Measurements from ENCODE around the gene SFRP5.

Gene SFRP5

DNA sequence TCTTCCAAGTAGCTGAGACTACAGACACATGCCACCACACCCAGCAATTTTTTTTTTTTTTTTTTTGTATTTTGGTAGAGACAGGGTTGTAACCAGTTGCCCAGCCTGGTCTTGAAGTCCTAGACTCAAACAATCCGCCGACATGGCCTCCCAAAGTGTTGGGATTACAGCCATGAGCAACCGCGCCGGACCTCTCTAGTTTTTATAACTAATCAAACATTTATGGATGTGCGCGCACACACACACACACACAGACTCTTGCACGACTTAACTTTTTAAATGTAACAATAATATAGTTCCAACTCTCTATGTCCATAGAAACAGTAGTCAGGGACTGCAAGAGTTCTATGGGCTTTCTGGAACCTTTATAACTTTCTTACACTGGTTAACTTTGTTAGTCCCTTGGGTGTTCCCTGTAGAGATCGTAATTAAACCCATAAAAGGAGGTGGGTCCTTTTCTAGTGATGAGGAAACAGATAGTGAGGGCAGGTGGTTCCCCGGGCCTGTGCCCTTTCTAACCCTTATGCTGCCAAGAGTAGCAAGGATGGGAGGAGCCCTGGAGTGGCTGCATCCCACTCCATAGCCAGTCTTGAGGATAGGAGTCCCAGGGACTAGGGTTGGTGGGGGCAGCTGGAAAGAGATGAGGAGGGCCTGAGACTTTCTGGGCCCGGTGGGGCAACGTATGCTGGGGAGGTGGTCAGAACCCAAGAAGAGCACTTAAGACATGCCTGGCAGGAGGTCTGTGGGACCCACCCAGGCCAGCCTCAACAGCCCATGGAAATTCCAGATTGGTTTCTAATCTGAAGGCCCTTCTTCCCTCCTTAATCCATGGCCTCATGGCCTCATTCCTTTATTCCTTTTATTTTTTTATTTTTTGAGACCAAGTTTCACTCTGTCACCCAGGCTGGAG, 49.7 kb downstream of the SFRP5 start:
- Histone ChIP-seq H3K27ac (ENCODE audit: insufficient read depth, low read depth, low read length, poor library complexity, severe bottlenecking) (no peak overlapping the region), H3K27me3 (ENCODE audit: control insufficient read depth, insufficient read depth, low read length, poor library complexity, severe bottlenecking) (no peaks in the 10 kb centered on the region), H3K9me3 (ENCODE audit: control insufficient read depth, low read length) (no peaks in the 10 kb centered on the region), H3K36me3 (ENCODE audit: control insufficient read depth, insufficient read depth, low read length) (no peaks in the 10 kb centered on the region), H3K4me3 (ENCODE audit: insufficient read depth, low read depth, low read length) (no peak overlapping the region), H3K4me1 (ENCODE audit: control insufficient read depth, insufficient read depth, low read length) (peaks cover 15% of the 10 kb centered on the region)
- WGBS, 2 experiments: 83 to 85% methylated on average over 12 of the region's 12 CpGs

GRCh38 chr10:97719602-97720001, 52.2 kb downstream of the SFRP5 start:
- Histone ChIP-seq H3K36me3 (ENCODE audit: control insufficient read depth, insufficient read depth, low read length) (no peaks in the 10 kb centered on the region), H3K27ac (ENCODE audit: insufficient read depth, low read depth, low read length, poor library complexity, severe bottlenecking) (no peak overlapping the region), H3K9me3 (ENCODE audit: control insufficient read depth, low read length) (no peaks in the 10 kb centered on the region), H3K4me3 (ENCODE audit: insufficient read depth, low read depth, low read length) (no peak overlapping the region), H3K27me3 (ENCODE audit: control insufficient read depth, insufficient read depth, low read length, poor library complexity, severe bottlenecking) (no peaks in the 10 kb centered on the region), H3K4me1 (ENCODE audit: control insufficient read depth, insufficient read depth, low read length) (peaks cover 31% of the 10 kb centered on the region)
- 84 to 93% methylated on average over 2 of the region's 2 CpGs for WGBS, 2 experiments

DNA sequence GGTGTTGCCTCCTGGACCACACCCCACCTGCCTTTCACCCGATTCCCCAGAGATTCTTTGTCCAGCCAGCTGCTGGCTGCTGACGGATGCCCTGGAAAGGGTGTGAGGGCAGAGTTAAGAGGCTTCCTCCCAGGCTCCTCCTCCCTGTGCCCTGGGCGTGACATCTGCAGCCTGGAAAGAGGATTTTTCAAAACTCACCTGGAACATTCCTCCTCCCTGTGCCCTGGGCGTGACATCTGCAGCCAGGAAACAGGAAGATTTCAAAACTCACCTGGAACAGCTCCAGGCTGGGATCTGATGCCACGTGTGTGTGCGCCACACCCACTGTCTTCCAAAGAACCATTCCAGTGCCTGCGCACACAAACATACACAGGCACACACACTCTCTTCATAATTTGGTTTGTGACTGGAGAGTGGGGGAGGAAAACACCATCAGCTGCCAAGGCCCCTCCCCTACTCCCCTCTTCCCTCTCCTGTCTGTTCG, 53.1 kb downstream of the SFRP5 start:
- Histone ChIP-seq H3K4me1 (ENCODE audit: control insufficient read depth, insufficient read depth, low read length) (peaks cover 31% of the 10 kb centered on the region), H3K36me3 (ENCODE audit: control insufficient read depth, insufficient read depth, low read length) (no peaks in the 10 kb centered on the region), H3K27me3 (ENCODE audit: control insufficient read depth, insufficient read depth, low read length, poor library complexity, severe bottlenecking) (no peaks in the 10 kb centered on the region), H3K4me3 (ENCODE audit: insufficient read depth, low read depth, low read length) (no peak overlapping the region), H3K27ac (ENCODE audit: insufficient read depth, low read depth, low read length, poor library complexity, severe bottlenecking) (peak overlapping the region; percentile 87), H3K9me3 (ENCODE audit: control insufficient read depth, low read length) (no peaks in the 10 kb centered on the region)
- 70 to 76% methylated on average over 7 to 8 of the region's 8 CpGs for WGBS, 2 experiments

GRCh38 chr10:97718178-97718577, 53.6 kb downstream of the SFRP5 start:
- Histone ChIP-seq H3K36me3 (ENCODE audit: control insufficient read depth, insufficient read depth, low read length) (no peaks in the 10 kb centered on the region), H3K27ac (ENCODE audit: insufficient read depth, low read depth, low read length, poor library complexity, severe bottlenecking) (peak overlapping the region; percentile 87), H3K4me3 (ENCODE audit: insufficient read depth, low read depth, low read length) (no peak overlapping the region), H3K27me3 (ENCODE audit: control insufficient read depth, insufficient read depth, low read length, poor library complexity, severe bottlenecking) (no peaks in the 10 kb centered on the region), H3K4me1 (ENCODE audit: control insufficient read depth, insufficient read depth, low read length) (peaks cover 31% of the 10 kb centered on the region), H3K9me3 (ENCODE audit: control insufficient read depth, low read length) (no peaks in the 10 kb centered on the region)
- 74 to 78% methylated on average over 6 of the region's 6 CpGs for WGBS, 2 experiments

DNA sequence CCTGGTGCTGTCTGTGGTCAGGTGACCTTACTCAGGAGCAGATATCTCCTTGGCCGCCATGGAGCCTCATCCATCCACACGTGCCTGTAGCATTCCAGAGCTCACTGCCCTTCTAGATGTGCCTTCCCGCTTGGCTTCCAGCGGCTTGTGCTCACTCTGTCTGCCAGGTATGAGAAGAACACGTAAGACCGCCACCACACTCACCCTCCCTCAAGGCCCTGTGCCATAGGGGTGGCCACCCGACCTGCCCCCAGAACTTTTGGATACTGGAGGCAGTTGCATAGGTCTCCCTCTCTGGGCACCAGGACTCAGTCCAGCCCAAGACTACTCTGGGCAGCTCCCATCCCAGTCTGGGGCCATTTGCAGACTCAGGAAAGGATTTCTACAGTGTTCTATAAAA, 54.2 kb downstream of the SFRP5 start:
- peaks cover 35% of the 10 kb centered on the region for H3K4me1 ChIP-seq (ENCODE audit: control insufficient read depth, insufficient read depth, low read length)
- 93 to 96% methylated on average over 7 of the region's 7 CpGs for WGBS, 2 experiments
- peak overlapping the region; percentile 87 for H3K27ac ChIP-seq (ENCODE audit: insufficient read depth, low read depth, low read length, poor library complexity, severe bottlenecking)
- H3K4me3 ChIP-seq (ENCODE audit: insufficient read depth, low read depth, low read length): no peak overlapping the region
- no peaks in the 10 kb centered on the region for H3K36me3 ChIP-seq (ENCODE audit: control insufficient read depth, insufficient read depth, low read length)
- H3K9me3 ChIP-seq (ENCODE audit: control insufficient read depth, low read length): no peaks in the 10 kb centered on the region
- no peaks in the 10 kb centered on the region for H3K27me3 ChIP-seq (ENCODE audit: control insufficient read depth, insufficient read depth, low read length, poor library complexity, severe bottlenecking)
